ENCODE measurements around the gene TMEM175. TPM values are rescaled to one million over a fixed set of nuclear protein-coding genes. Genes with fewer than 3 reads are reported as not detected.
"Not testable (repeated sequence)": the region's sequence is repeated elsewhere in the genome, so short reads cannot be mapped to it uniquely, and the experiment has no call there.

TMEM175 gene
- total and polyA plus RNA-seq, 2 donors from 2014 or later, result 26.0 to 31.1 TPM

DNA sequence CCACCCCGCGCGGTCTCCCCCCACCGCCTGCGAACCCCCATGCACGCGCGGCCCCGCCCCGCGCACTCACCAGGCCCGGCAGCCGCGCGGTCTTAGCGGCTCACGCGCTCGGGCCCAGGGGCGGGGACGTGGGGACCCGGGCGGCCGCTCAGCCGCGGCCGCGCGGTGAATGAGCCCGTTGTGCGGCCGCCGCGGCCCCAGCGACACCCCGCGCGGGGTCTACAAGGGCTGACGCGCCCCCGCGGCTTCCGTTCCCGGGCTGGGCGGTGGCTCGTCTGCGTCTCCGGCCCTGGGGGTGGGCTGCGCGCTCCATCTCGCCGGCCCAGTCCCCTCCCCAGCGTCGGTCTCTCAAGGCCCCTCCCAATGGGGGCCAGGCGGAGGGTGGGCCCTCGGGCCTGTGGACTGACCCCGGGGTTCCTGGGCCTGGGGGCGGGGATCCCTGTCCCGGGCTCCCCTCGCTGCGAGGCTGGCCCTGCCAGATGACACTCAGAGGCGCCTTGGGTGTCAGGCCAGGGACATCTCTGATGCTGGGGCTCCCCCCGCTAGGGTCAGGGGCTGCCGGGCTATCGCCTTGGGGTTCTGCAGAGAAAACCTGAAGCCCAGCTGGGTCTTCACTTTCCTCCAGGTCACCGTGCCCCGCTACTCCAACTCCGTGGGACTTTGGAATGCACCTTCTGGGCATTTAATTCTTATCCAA is 65.3 kb downstream of the TMEM175 start:
- Histone ChIP-seq H3K9ac (ENCODE audit: low read length in 3 of 3) (no peak overlapping the region), H3K36me3 (ENCODE audit: control insufficient read depth in 2 of 3, insufficient read depth in 3 of 3, low read length in 3 of 3) (no peaks in the 10 kb centered on the region), H3K27me3 (ENCODE audit: control insufficient read depth, insufficient read depth, low read length) (peaks cover 13% of the 10 kb centered on the region), H3K9me3 (ENCODE audit: control insufficient read depth in 2 of 3, insufficient read depth in 1 of 3, low read length in 3 of 3) (no peaks in the 10 kb centered on the region), H3K27ac (ENCODE audit: low read depth in 2 of 2, low read length in 2 of 2) (no peak overlapping the region), H3K4me3 (ENCODE audit: low read length in 3 of 3) (no peak overlapping the region), H3K4me1 (ENCODE audit: control insufficient read depth in 2 of 3, insufficient read depth in 2 of 3, low read depth in 1 of 3, low read length in 3 of 3) (peaks cover 0 to 18% (median 5%) of the 10 kb centered on the region in 3 donors)
- DNase-seq (peak in 3 of 5 donors; percentile 57 to 74 (median 68)), FAIRE-seq (no peak)
- TF ChIP-seq, protein P1, sequence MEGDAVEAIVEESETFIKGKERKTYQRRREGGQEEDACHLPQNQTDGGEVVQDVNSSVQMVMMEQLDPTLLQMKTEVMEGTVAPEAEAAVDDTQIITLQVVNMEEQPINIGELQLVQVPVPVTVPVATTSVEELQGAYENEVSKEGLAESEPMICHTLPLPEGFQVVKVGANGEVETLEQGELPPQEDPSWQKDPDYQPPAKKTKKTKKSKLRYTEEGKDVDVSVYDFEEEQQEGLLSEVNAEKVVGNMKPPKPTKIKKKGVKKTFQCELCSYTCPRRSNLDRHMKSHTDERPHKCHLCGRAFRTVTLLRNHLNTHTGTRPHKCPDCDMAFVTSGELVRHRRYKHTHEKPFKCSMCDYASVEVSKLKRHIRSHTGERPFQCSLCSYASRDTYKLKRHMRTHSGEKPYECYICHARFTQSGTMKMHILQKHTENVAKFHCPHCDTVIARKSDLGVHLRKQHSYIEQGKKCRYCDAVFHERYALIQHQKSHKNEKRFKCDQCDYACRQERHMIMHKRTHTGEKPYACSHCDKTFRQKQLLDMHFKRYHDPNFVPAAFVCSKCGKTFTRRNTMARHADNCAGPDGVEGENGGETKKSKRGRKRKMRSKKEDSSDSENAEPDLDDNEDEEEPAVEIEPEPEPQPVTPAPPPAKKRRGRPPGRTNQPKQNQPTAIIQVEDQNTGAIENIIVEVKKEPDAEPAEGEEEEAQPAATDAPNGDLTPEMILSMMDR (IDR thresholded peaks at IDR 0.05; ENCODE audit: borderline replicate concordance, extremely low read depth, insufficient read depth), result no peak
- intact Hi-C loops (cut with DNase I), result no loop called here

DNA sequence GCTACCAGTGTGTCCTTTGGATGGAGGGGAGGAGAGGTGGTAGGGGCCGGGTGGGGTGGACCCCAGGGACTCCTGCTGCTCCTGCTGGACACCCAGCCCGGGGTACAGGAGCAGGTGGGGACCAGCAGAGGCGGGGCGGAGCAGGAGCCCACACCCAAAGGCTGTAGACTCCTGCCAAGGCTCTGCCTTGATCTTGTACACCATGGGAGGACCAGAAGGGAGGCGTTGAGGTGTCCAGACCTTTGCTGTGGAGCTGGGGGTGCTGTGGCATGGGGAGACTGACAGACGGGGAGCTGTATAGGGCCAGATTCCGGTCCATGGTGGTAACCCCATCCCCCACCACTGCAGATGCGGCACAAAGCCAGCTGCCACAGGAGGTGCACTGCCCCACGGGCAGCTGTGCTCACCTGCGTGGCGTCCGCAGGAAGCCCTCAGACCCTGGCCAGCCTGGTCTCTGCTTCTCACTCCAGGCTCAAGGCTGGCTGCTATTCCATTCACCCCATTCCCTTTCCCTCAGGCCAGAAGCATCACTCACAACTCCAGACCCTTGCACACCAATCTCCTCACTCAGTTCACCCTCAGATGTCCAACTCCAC is 65.9 kb downstream of the TMEM175 start:
- Histone ChIP-seq H3K36me3 (ENCODE audit: control insufficient read depth in 2 of 3, insufficient read depth in 3 of 3, low read length in 3 of 3) (no peaks in the 10 kb centered on the region), H3K4me3 (ENCODE audit: low read length in 3 of 3) (no peak overlapping the region), H3K9me3 (ENCODE audit: control insufficient read depth in 2 of 3, insufficient read depth in 1 of 3, low read length in 3 of 3) (no peaks in the 10 kb centered on the region), H3K4me1 (ENCODE audit: control insufficient read depth in 2 of 3, insufficient read depth in 2 of 3, low read depth in 1 of 3, low read length in 3 of 3) (peaks cover 0 to 12% (median 5%) of the 10 kb centered on the region in 3 donors), H3K27ac (ENCODE audit: low read depth in 2 of 2, low read length in 2 of 2) (no peak overlapping the region), H3K27me3 (ENCODE audit: control insufficient read depth, insufficient read depth, low read length) (peaks cover 13% of the 10 kb centered on the region), H3K9ac (ENCODE audit: low read length in 3 of 3) (no peak overlapping the region)
- TF ChIP-seq, protein P1 (IDR thresholded peaks at IDR 0.05; ENCODE audit: borderline replicate concordance, extremely low read depth, insufficient read depth), result no peak
- intact Hi-C loops (cut with DNase I), result no loop called here
- DNase-seq, result peak in 2 of 5 donors; percentile 59 to 64
- FAIRE-seq, result no peak

DNA sequence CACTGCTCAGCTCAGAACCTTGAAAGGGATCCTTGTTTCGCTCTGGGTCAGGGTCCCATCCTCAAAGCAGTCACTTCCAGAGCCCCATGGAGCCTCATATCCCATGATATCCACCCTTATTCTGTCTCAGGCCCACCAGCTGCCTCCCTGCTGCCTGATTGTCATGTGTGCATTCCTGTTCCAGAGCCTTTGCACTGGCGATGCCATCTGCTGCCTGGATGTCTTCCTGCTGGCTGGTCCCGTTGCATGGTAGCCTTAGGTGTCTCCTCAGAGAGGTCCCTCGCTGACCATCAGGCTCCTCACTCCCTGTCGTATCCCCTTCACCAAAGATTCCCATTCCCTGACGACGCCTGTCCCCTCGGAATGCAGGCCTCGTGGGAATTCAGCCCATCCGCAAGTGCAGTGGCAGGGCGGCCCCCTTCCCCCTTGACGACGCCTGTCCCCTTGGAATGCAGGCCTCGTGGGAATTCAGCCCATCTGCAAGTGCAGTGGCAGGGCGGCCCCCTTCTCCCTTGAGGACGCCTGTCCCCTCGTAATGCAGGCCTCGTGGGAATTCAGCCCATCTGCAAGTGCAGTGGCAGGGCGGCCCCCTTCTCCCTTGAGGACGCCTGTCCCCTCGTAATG is 67.1 kb downstream of the TMEM175 start:
- H3K4me1 ChIP-seq (ENCODE audit: control insufficient read depth in 2 of 3, insufficient read depth in 2 of 3, low read depth in 1 of 3, low read length in 3 of 3); H3K27ac ChIP-seq (ENCODE audit: low read depth in 2 of 2, low read length in 2 of 2); FAIRE-seq; H3K9ac ChIP-seq (ENCODE audit: low read length in 3 of 3); H3K9me3 ChIP-seq (ENCODE audit: control insufficient read depth in 2 of 3, insufficient read depth in 1 of 3, low read length in 3 of 3); H3K36me3 ChIP-seq (ENCODE audit: control insufficient read depth in 2 of 3, insufficient read depth in 3 of 3, low read length in 3 of 3); intact Hi-C loops (cut with DNase I); H3K4me3 ChIP-seq (ENCODE audit: low read length in 3 of 3): not testable (repeated sequence)
- peak in 1 of 5 donors; percentile 41 for DNase-seq
- peaks cover 19% of the 10 kb centered on the region for H3K27me3 ChIP-seq (ENCODE audit: control insufficient read depth, insufficient read depth, low read length)

DNA sequence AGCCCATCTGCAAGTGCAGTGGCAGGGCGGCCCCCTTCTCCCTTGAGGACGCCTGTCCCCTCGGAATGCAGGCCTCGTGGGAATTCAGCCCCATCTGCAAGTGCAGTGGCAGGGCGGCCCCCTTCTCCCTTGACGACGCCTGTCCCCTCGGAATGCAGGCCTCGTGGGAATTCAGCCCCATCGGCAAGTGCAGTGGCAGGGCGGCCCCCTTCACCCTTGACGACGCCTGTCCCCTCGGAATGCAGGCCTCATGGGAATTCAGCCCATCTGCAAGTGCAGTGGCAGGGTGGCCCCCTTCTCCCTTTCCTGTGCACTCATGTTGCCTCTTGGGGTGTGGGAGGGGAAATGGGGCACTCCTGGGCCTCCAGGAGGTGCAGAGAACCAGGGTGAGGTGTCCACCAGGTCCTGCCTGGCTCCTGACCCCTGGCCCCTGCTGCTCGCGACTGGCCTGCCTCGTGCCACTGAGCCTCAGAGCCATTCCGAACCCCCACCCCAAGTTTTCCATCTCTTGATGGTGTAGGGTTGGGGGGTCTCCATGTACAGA is 67.7 kb downstream of the TMEM175 start:
- no peak overlapping the region for H3K4me3 ChIP-seq (ENCODE audit: low read length in 3 of 3)
- FAIRE-seq, result no peak
- H3K27ac ChIP-seq (ENCODE audit: low read depth in 2 of 2, low read length in 2 of 2), result no peak overlapping the region
- TF ChIP-seq, protein P1 (IDR thresholded peaks at IDR 0.05; ENCODE audit: borderline replicate concordance, extremely low read depth, insufficient read depth), result no peak
- peaks cover 19% of the 10 kb centered on the region for H3K27me3 ChIP-seq (ENCODE audit: control insufficient read depth, insufficient read depth, low read length)
- H3K9ac ChIP-seq (ENCODE audit: low read length in 3 of 3), result no peak overlapping the region
- H3K9me3 ChIP-seq (ENCODE audit: control insufficient read depth in 2 of 3, insufficient read depth in 1 of 3, low read length in 3 of 3), result no peaks in the 10 kb centered on the region
- intact Hi-C loops (cut with DNase I), result no loop called here
- H3K36me3 ChIP-seq (ENCODE audit: control insufficient read depth in 2 of 3, insufficient read depth in 3 of 3, low read length in 3 of 3), result no peaks in the 10 kb centered on the region
- H3K4me1 ChIP-seq (ENCODE audit: control insufficient read depth in 2 of 3, insufficient read depth in 2 of 3, low read depth in 1 of 3, low read length in 3 of 3), result peaks cover 0 to 10% (median 5%) of the 10 kb centered on the region in 3 donors
- DNase-seq, result no peak

Measured in kidney (tissue), 14 donors.